K562 (cell line): Measurements from ENCODE around the gene CNR1. TPM values are rescaled to one million over a fixed set of nuclear protein-coding genes. Genes with fewer than 3 reads are reported as not detected.

Experiments used
- ATAC-seq: fragments of 200-7000 bp; cut with Tn5 transposase; 3 replicates; pipeline ENCODE4 v1.9.1; 2020; ENCODE audit warnings: moderate library complexity
- BruUV-seq: library from RNA; stranded (reverse); fragments of 400-500 nt; replicated peaks from 2 replicates; lab custom pipeline; 2021; lab: Mats Ljungman, UMichigan
- CTCF ChIA-PET: fragments of 300-600 bp; formaldehyde crosslinking; extraction: SDS; loops from one replicate; lab custom pipeline; 2021; ENCODE audit warnings: low intra/inter-chr PET ratio; lab: Yijun Ruan, JAX
- POLR2A ChIA-PET: fragments of 300-600, 350-650 bp; sonication (Branson Sonifier 250); formaldehyde crosslinking; extraction: SDS; loops from one replicate; lab custom pipeline; 2021; ENCODE audit warnings: antibody characterized with exemption, inconsistent platforms; lab: Yijun Ruan, JAX
- DNase-seq, 4 experiments: peaks; one replicate each; pipeline versions ENCODE4 v3.0.0 to v3.0.0-alpha.2; 2011 to 2018; ENCODE audit warnings: low spot score in 3 of 4, mixed read lengths in 3 of 4; ENCODE audit errors: extremely low read depth in 1 of 4
- FAIRE-seq: peaks from 2 replicates; lab custom pipeline; 2011; peaks lifted over from hg19 to GRCh38; lab: Jason Lieb, UNC
- H2AFZ ChIP-seq: 2 replicates; pipeline ENCODE4 v1.6.0; 2011; ENCODE audit warnings: low read depth, low read length, control low read depth, inconsistent platforms
- H3K27ac ChIP-seq: fragments of 200-600 bp; 3 replicates; pipeline ENCODE4 v1.8.0; 2011; ENCODE audit warnings: low read depth, mild to moderate bottlenecking, control low read depth, inconsistent platforms, low read length, moderate library complexity, mixed read lengths; ENCODE audit errors: extremely low read depth
- H3K27me3 ChIP-seq, 2 experiments: fragments of 300-600 bp in 1 of 2; 2 replicates in 1 of 2; 3 replicates in 1 of 2; pipeline versions ENCODE4 v1.6.0 to v1.8.0; 2011; ENCODE audit warnings: inconsistent platforms in 2 of 2, low read length in 2 of 2, mild to moderate bottlenecking in 1 of 2, mixed read lengths in 1 of 2, moderate library complexity in 1 of 2; ENCODE audit not compliant: control insufficient read depth in 2 of 2, insufficient read depth in 2 of 2
- H3K36me3 ChIP-seq: fragments of 300-600 bp; 3 replicates; pipeline ENCODE4 v1.8.0; 2011; ENCODE audit warnings: mild to moderate bottlenecking, low read length, inconsistent platforms; ENCODE audit not compliant: control insufficient read depth, insufficient read depth
- H3K4me1 ChIP-seq, 2 experiments: fragments of 200-600 bp in 1 of 2; replicated peaks in 1 of 2; 2 replicates in 1 of 2; 3 replicates in 1 of 2; pipeline versions ENCODE4 v1.5.1 to v1.8.0; 2011; ENCODE audit warnings: inconsistent platforms in 2 of 2, low read length in 2 of 2, mild to moderate bottlenecking in 1 of 2, mixed read lengths in 1 of 2, moderate library complexity in 1 of 2; ENCODE audit not compliant: control insufficient read depth in 2 of 2, insufficient read depth in 2 of 2
- H3K4me2 ChIP-seq: 2 replicates; pipeline ENCODE4 v1.6.1; 2011; ENCODE audit warnings: low read length, control low read depth, inconsistent platforms, mixed read lengths; ENCODE audit not compliant: insufficient read depth
- H3K4me3 ChIP-seq: fragments of 200-600 bp; sonication (generic), shearing (Covaris generic); 2 replicates; pipeline ENCODE4 v1.5.1; 2016; ENCODE audit warnings: control low read depth, inconsistent platforms
- H3K79me2 ChIP-seq: fragments of 200-600 bp; 3 replicates; pipeline ENCODE4 v1.8.0; 2011; ENCODE audit warnings: low read length, inconsistent platforms; ENCODE audit not compliant: control insufficient read depth, insufficient read depth
- H3K9ac ChIP-seq, 2 experiments: 2 replicates each; pipeline versions ENCODE4 v1.6.0 to v1.6.1; 2011; ENCODE audit warnings: low read depth in 2 of 2, low read length in 2 of 2, control low read depth in 1 of 2, inconsistent platforms in 1 of 2, mild to moderate bottlenecking in 1 of 2, mixed read lengths in 1 of 2; ENCODE audit not compliant: insufficient read depth in 1 of 2
- H3K9me1 ChIP-seq: one replicate; pipeline ENCODE4 v1.6.0; 2011; ENCODE audit warnings: inconsistent platforms, mild to moderate bottlenecking, low read length, moderate library complexity; ENCODE audit not compliant: control insufficient read depth, insufficient read depth
- H3K9me3 ChIP-seq: replicated peaks from 2 replicates; pipeline ENCODE4 v1.5.1; 2011; ENCODE audit warnings: low read depth, low read length, inconsistent platforms; ENCODE audit not compliant: control insufficient read depth, insufficient read depth
- H4K20me1 ChIP-seq: replicated peaks from 2 replicates; pipeline ENCODE4 v1.6.1; 2011; ENCODE audit warnings: low read length, inconsistent platforms, mixed read lengths; ENCODE audit not compliant: control insufficient read depth, insufficient read depth
- BMI1 ChIP-seq: fragments of 150-350 bp; IDR thresholded peaks from 2 replicates; pipeline ENCODE4 v1.6.1; 2014; ENCODE audit warnings: low read length
- IRF2 ChIP-seq: sonication (generic); formaldehyde crosslinking; IDR thresholded peaks from 2 replicates; pipeline ENCODE4 v1.8.1; 2022; ENCODE audit warnings: mild to moderate bottlenecking, missing genetic modification reagents
- JUND ChIP-seq, 2 experiments: IDR thresholded peaks; 2 replicates in 1 of 2; 3 replicates in 1 of 2; pipeline ENCODE4 v1.6.1; 2011; ENCODE audit warnings: borderline replicate concordance in 2 of 2, low read depth in 2 of 2, low read length in 2 of 2, improper control_type of control experiment in 1 of 2, missing biosample characterization in 1 of 2, missing genetic modification characterization in 1 of 2, missing genetic modification reagents in 1 of 2
- WGBS: fragments of 100-300 bp; shearing (Covaris generic); methylation state at CpG from one replicate; pipeline ENCODE4 v1.1.6; 2016; ENCODE audit warnings: low coverage, mixed read lengths; ENCODE audit not compliant: insufficient coverage; ENCODE audit errors: missing lambda C conversion rate; 5-methylcytosine and 5-hydroxymethylcytosine counted together
- in situ Hi-C: fragments of 300-500 bp; cut with MboI; formaldehyde crosslinking; loops from 4 replicates; pipeline ENCODE4 v1.15.0; 2018; ENCODE audit warnings: inconsistent platforms, mixed read lengths
- intact Hi-C: fragments of 100-400 bp; cut with micrococcal nuclease; formaldehyde crosslinking; loops from 2 replicates; pipeline ENCODE4 v1.14.2; 2022
- polyA plus RNA-seq, 8 experiments: library from polyadenylated mRNA; depleted of rRNA in 4 of 8; stranded (reverse) in 5 of 8; unstranded in 3 of 8; fragments of >200 nt; fragmentation: Nextera tagmentation in 2 of 8; fragmentation: Illumina TruSeq in 1 of 8; extraction: Ambion mirVana in 2 of 8; extraction: Trizol in 1 of 8; gene quantifications; 2 replicates each; pipeline versions ENCODE4 v1.2.1 to v1.2.3, GENCODE V29; 2011 to 2014; ENCODE audit warnings: inconsistent platforms in 1 of 8, missing spikeins in 1 of 8
- total RNA-seq, 7 experiments: library from RNA; depleted of rRNA in 6 of 7; stranded (reverse); fragments of >200 nt in 6 of 7; fragmentation: Illumina TruSeq in 2 of 7; extraction: Trizol in 2 of 7; gene quantifications; 2 replicates each; pipeline versions ENCODE4 v1.2.1 to v1.2.3, GENCODE V29; 2011 to 2021; ENCODE audit warnings: low replicate concordance in 1 of 7
- TF ChIP-seq, protein P1 (sequence below): sonication (generic); formaldehyde crosslinking; IDR thresholded peaks from 2 replicates; pipeline ENCODE4 v1.9.0; 2022; ENCODE audit warnings: mild to moderate bottlenecking, missing genetic modification reagents
- TF ChIP-seq, protein P2 (sequence below): fragments of 200-800 bp; sonication (Bioruptor generic); IDR thresholded peaks from 2 replicates; pipeline ENCODE4 v1.6.1; 2017; ENCODE audit warnings: missing genetic modification characterization, missing compliant biosample characterization

The CNR1 gene
- total and polyA plus RNA-seq, 9 of the 15 experiments (the other 6 are each of a cell fraction or from before 2014, with no cell fraction given): 0.50 to 1.9 (median 1.2) TPM; not detected in 1

DNA sequence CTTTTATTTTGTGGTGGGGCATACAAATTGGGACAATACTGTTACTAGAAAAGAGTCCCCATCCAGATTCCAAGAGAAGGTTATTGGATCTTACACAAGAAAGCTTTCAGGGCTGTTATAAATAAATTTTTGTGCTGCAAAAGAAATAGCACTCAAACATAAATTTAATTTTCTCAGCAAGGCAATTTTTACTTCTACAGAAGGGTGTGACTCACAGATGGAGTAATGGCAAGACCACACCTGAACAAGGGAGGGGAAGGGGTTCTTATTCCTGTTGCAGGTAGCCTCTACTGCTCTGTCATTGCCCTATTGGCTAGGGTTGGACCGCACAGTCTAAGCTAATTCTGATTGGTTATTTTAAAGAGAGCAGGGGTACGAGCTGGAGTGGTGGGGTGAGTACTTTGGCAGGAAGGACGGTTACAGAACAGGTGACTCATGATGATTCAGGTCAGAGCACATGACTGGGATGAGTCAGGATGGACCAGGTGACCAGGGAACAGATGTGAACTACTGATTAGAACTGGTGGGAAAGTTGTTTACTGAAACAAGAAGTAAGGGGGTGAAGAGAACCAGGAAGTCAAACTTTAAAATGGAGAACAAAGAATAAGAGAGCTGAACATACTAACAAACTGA, 41.1 kb downstream of the CNR1 start (continued):
- TF ChIP-seq JUND (IDR thresholded peaks at IDR 0.05; ENCODE audit: borderline replicate concordance, low read depth, low read length) (peak; percentile 63; the same call in 1 of the 2 replicates), JUND (tag; IDR thresholded peaks at IDR 0.05; ENCODE audit: borderline replicate concordance, low read depth, low read length) (peak; percentile 72; the same call in 2 of the 3 replicates), IRF2 (CRISPR knock-in tag) (no peak)
- TF ChIP-seq, protein P1, sequence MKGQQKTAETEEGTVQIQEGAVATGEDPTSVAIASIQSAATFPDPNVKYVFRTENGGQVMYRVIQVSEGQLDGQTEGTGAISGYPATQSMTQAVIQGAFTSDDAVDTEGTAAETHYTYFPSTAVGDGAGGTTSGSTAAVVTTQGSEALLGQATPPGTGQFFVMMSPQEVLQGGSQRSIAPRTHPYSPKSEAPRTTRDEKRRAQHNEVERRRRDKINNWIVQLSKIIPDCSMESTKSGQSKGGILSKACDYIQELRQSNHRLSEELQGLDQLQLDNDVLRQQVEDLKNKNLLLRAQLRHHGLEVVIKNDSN (CRISPR knock-in tag): peak; percentile 54; the same call in 1 of the 2 replicates
- TF ChIP-seq, protein P2, sequence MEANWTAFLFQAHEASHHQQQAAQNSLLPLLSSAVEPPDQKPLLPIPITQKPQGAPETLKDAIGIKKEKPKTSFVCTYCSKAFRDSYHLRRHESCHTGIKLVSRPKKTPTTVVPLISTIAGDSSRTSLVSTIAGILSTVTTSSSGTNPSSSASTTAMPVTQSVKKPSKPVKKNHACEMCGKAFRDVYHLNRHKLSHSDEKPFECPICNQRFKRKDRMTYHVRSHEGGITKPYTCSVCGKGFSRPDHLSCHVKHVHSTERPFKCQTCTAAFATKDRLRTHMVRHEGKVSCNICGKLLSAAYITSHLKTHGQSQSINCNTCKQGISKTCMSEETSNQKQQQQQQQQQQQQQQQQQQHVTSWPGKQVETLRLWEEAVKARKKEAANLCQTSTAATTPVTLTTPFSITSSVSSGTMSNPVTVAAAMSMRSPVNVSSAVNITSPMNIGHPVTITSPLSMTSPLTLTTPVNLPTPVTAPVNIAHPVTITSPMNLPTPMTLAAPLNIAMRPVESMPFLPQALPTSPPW: no peak

DNA sequence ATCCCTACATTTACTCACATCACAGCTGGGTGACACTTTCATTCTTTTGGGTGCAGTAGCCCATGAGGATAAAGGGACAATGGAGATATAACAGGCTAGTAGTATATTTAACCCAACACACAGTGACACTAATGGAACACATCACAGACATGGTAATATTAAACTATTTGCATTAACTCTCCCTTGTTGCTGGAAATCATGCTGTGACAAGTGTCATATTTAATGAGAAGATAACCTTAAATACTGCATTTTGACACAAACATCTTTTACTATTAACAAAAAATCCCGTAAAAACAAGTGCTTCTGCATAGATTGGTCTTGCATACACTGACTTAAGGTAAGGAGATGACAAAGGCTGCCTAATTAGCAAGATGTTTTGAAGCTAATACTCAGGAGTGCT, 45.5 kb downstream of the CNR1 start:
- intact Hi-C loops: no loop called here
- in situ Hi-C loops: no loop called here
- H3K9me3 ChIP-seq: no peaks in the 10 kb centered on the region; the same call in 1 of the 2 replicates
- no TSS peak for BruUV-seq
- no peak overlapping the region for H3K4me2 ChIP-seq
- no peak overlapping the region for H3K27ac ChIP-seq
- DNase-seq (no peak), FAIRE-seq (no peak), ATAC-seq (no peak)
- no peaks in the 10 kb centered on the region for H3K9me1 ChIP-seq
- 0% methylated on average over 1 of the region's 1 CpG for WGBS
- H3K4me1 ChIP-seq: no peaks in the 10 kb centered on the region
- H4K20me1 ChIP-seq: no peaks in the 10 kb centered on the region
- no peak overlapping the region for H2AFZ ChIP-seq
- H3K79me2 ChIP-seq: no peaks in the 10 kb centered on the region
- CTCF ChIA-PET: no interaction called here
- H3K36me3 ChIP-seq: no peaks in the 10 kb centered on the region
- no peak for TF ChIP-seq BMI1
- TF ChIP-seq, all 486 proteins: peak for 0
- no peaks in the 10 kb centered on the region for H3K27me3 ChIP-seq
- no peak overlapping the region for H3K9ac ChIP-seq
- POLR2A ChIA-PET: no interaction called here
- H3K4me3 ChIP-seq: no peak overlapping the region
